Measurements from ENCODE around the gene ZNF354B. TPM values are rescaled to one million over a fixed set of nuclear protein-coding genes. Genes with fewer than 3 reads are reported as not detected.
A peak's percentile ranks its signal among the peaks of the same experiment; 100 is the strongest.

ZNF354B gene
- total and polyA plus RNA-seq, 2 experiments from 2014 or later = 9.0 to 12.3 TPM

DNA sequence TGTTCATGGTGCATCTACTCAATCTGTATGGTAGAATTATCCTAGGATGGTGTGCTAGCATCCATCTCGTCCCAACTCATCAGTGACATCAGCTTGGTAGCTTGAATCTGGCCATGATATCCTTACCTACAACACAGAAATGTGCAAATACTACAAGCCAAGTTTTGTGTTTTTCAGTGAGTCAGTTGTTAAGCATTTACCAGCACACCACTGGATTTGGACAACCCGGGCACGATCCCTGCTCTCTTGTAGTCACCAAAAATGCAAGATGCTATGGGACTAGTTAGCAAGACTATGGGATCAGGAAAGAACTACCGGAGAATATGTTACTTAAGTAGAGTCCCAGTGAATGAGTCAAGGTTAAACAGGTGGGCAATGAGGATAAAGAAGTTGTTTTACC lies 32.1 kb upstream of the ZNF354B start:
- peaks cover 9% of the 10 kb centered on the region for H3K4me1 Mint-ChIP-seq
- DNase-seq (ENCODE audit: low spot score) = no peak

More for the DNA sequence above, 32.1 kb upstream of the ZNF354B start:
- Histone ChIP-seq H3K79me2 (replicated peaks; ENCODE audit: insufficient read depth) (no peaks in the 10 kb centered on the region), H4K20me1 (replicated peaks; ENCODE audit: insufficient read depth) (no peaks in the 10 kb centered on the region), H3K36me3 (ENCODE audit: insufficient read depth) (no peaks in the 10 kb centered on the region), H3K9me2 (ENCODE audit: insufficient read depth) (0 out of 2 replicates have a peak, but pooled peaks cover 3% of the 10 kb centered on the region), H2AFZ (0 out of 2 replicates have a peak overlapping the region, but pooled peaks have one; percentile 74), H3K27ac (ENCODE audit: low read depth) (no peak overlapping the region), H3K4me2 (no peak overlapping the region), H3K4me1 (ENCODE audit: insufficient read depth) (peaks cover 19% of the 10 kb centered on the region), H3K27me3 (ENCODE audit: insufficient read depth) (no peaks in the 10 kb centered on the region), H3F3A (replicated peaks; ENCODE audit: low read depth) (no peaks in the 10 kb centered on the region), H3K4me3 (no peak overlapping the region)
- peaks cover 81% of the 10 kb centered on the region for H3K9me3 Mint-ChIP-seq
- no peak overlapping the region for H3K27ac Mint-ChIP-seq
- peaks cover 12% of the 10 kb centered on the region; the same call in 2 of the 3 replicates for H3K36me3 Mint-ChIP-seq (ENCODE audit: low read depth)
- no peak for ATAC-seq
- H3K4me3 Mint-ChIP-seq = no peak overlapping the region
- H3K27me3 Mint-ChIP-seq (ENCODE audit: insufficient read depth, low read depth, poor library complexity) = peaks cover 3% of the 10 kb centered on the region
- TF ChIP-seq EZH2 (IDR thresholded peaks at IDR 0.05; ENCODE audit: low read depth, unreplicated experiment) = no peak
- TF ChIP-seq, protein P1, sequence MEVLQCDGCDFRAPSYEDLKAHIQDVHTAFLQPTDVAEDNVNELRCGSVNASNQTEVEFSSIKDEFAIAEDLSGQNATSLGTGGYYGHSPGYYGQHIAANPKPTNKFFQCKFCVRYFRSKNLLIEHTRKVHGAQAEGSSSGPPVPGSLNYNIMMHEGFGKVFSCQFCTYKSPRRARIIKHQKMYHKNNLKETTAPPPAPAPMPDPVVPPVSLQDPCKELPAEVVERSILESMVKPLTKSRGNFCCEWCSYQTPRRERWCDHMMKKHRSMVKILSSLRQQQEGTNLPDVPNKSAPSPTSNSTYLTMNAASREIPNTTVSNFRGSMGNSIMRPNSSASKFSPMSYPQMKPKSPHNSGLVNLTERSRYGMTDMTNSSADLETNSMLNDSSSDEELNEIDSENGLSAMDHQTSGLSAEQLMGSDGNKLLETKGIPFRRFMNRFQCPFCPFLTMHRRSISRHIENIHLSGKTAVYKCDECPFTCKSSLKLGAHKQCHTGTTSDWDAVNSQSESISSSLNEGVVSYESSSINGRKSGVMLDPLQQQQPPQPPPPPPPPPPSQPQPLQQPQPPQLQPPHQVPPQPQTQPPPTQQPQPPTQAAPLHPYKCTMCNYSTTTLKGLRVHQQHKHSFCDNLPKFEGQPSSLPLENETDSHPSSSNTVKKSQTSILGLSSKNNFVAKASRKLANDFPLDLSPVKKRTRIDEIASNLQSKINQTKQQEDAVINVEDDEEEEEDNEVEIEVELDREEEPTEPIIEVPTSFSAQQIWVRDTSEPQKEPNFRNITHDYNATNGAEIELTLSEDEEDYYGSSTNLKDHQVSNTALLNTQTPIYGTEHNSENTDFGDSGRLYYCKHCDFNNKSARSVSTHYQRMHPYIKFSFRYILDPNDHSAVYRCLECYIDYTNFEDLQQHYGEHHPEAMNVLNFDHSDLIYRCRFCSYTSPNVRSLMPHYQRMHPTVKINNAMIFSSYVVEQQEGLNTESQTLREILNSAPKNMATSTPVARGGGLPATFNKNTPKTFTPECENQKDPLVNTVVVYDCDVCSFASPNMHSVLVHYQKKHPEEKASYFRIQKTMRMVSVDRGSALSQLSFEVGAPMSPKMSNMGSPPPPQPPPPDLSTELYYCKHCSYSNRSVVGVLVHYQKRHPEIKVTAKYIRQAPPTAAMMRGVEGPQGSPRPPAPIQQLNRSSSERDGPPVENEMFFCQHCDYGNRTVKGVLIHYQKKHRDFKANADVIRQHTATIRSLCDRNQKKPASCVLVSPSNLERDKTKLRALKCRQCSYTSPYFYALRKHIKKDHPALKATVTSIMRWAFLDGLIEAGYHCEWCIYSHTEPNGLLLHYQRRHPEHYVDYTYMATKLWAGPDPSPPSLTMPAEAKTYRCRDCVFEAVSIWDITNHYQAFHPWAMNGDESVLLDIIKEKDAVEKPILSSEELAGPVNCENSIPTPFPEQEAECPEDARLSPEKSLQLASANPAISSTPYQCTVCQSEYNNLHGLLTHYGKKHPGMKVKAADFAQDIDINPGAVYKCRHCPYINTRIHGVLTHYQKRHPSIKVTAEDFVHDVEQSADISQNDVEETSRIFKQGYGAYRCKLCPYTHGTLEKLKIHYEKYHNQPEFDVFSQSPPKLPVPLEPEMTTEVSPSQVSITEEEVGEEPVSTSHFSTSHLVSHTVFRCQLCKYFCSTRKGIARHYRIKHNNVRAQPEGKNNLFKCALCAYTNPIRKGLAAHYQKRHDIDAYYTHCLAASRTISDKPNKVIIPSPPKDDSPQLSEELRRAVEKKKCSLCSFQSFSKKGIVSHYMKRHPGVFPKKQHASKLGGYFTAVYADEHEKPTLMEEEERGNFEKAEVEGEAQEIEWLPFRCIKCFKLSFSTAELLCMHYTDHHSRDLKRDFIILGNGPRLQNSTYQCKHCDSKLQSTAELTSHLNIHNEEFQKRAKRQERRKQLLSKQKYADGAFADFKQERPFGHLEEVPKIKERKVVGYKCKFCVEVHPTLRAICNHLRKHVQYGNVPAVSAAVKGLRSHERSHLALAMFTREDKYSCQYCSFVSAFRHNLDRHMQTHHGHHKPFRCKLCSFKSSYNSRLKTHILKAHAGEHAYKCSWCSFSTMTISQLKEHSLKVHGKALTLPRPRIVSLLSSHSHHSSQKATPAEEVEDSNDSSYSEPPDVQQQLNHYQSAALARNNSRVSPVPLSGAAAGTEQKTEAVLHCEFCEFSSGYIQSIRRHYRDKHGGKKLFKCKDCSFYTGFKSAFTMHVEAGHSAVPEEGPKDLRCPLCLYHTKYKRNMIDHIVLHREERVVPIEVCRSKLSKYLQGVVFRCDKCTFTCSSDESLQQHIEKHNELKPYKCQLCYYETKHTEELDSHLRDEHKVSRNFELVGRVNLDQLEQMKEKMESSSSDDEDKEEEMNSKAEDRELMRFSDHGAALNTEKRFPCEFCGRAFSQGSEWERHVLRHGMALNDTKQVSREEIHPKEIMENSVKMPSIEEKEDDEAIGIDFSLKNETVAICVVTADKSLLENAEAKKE (CRISPR knock-in tag; IDR thresholded peaks at IDR 0.05) = no peak

Measured in GM23338 (cell line).